ENCODE results near the gene AGT.
A peak's percentile ranks its signal among the peaks of the same experiment; 100 is the strongest.

The AGT gene

GRCh38 chr1:230706887-230707731 is 6.8 kb downstream of the AGT start:
- Histone ChIP-seq H3K27me3 (ENCODE audit: control insufficient read depth in 3 of 3, insufficient read depth in 3 of 3, low read depth in 1 of 3, low read length in 3 of 3) (peaks cover 0 to 38% (median 0%) of the 10 kb centered on the region in 3 experiments), H2BK5ac (ENCODE audit: low read length) (no peak overlapping the region), H3K36me3 (replicated peaks in 1 of 2; ENCODE audit: control insufficient read depth in 2 of 2, insufficient read depth in 2 of 2, low read length in 2 of 2) (no peaks in the 10 kb centered on the region), H3K23ac (ENCODE audit: low read depth, low read length, poor library complexity) (no peak overlapping the region), H3K18ac (ENCODE audit: low read length) (no peak overlapping the region), H3K4me3 (ENCODE audit: low read length in 2 of 2) (no peak overlapping the region), H3K79me1 (ENCODE audit: low read depth, low read length) (no peaks in the 10 kb centered on the region), H2BK12ac (ENCODE audit: low read length) (no peak overlapping the region), H2BK120ac (ENCODE audit: low read depth, low read length) (no peak overlapping the region), H3K14ac (ENCODE audit: low read length) (no peak overlapping the region), H3K27ac (replicated peaks; ENCODE audit: low read length) (no peak overlapping the region), H3K9ac (ENCODE audit: low read depth, low read length, poor library complexity) (no peak overlapping the region), H2BK15ac (ENCODE audit: low read length) (no peak overlapping the region), H2AK5ac (ENCODE audit: low read depth, low read length) (no peak overlapping the region), H3K4ac (ENCODE audit: low read length) (no peak overlapping the region), H2AFZ (ENCODE audit: low read length) (no peak overlapping the region), H4K91ac (ENCODE audit: low read depth, low read length, poor library complexity) (no peak overlapping the region), H3K4me1 (ENCODE audit: control insufficient read depth in 2 of 2, insufficient read depth in 1 of 2, low read depth in 1 of 2, low read length in 2 of 2) (peaks cover 7 to 8% of the 10 kb centered on the region in 2 donors), H3K9me3 (replicated peaks in 1 of 2; ENCODE audit: control insufficient read depth in 2 of 2, insufficient read depth in 1 of 2, low read depth in 1 of 2, low read length in 2 of 2) (no peaks in the 10 kb centered on the region), H4K8ac (ENCODE audit: low read depth, low read length) (no peak overlapping the region), H3K4me2 (ENCODE audit: insufficient read depth, low read length, poor library complexity, severe bottlenecking) (no peak overlapping the region)
- no peak for DNase-seq (ENCODE audit: low spot score)
- no CpG with 5 or more reads among the region's 20 CpGs for WGBS, 2 donors (ENCODE audit: extremely low coverage in 2 of 2, insufficient read length in 2 of 2, insufficient replicate concordance in 1 of 2)

- H2BK120ac ChIP-seq (ENCODE audit: low read depth, low read length), result no peak overlapping the region
- no peaks in the 10 kb centered on the region for H3K79me1 ChIP-seq (ENCODE audit: low read depth, low read length)
- no CpG with 5 or more reads among the region's 9 CpGs for WGBS, 2 donors (ENCODE audit: extremely low coverage in 2 of 2, insufficient read length in 2 of 2, insufficient replicate concordance in 1 of 2)
- no peaks in the 10 kb centered on the region for H3K9me3 ChIP-seq (replicated peaks in 1 of 2; ENCODE audit: control insufficient read depth in 2 of 2, insufficient read depth in 1 of 2, low read depth in 1 of 2, low read length in 2 of 2)
- peaks cover 0 to 34% (median 0%) of the 10 kb centered on the region in 3 experiments for H3K27me3 ChIP-seq (ENCODE audit: control insufficient read depth in 3 of 3, insufficient read depth in 3 of 3, low read depth in 1 of 3, low read length in 3 of 3)
- no peak overlapping the region for H4K8ac ChIP-seq (ENCODE audit: low read depth, low read length)
- no peak overlapping the region for H2AK5ac ChIP-seq (ENCODE audit: low read depth, low read length)
- no peak overlapping the region for H2BK5ac ChIP-seq (ENCODE audit: low read length)
- no peak overlapping the region for H3K4me3 ChIP-seq (ENCODE audit: low read length in 2 of 2)
- H3K9ac ChIP-seq (ENCODE audit: low read depth, low read length, poor library complexity), result peak overlapping the region; percentile 50
- no peak overlapping the region for H3K4ac ChIP-seq (ENCODE audit: low read length)
- no peak overlapping the region for H3K4me2 ChIP-seq (ENCODE audit: insufficient read depth, low read length, poor library complexity, severe bottlenecking)
- DNase-seq (ENCODE audit: low spot score), result no peak
- no peak overlapping the region for H3K14ac ChIP-seq (ENCODE audit: low read length)
- H2BK15ac ChIP-seq (ENCODE audit: low read length), result no peak overlapping the region
- H3K18ac ChIP-seq (ENCODE audit: low read length), result no peak overlapping the region
- no peak overlapping the region for H2AFZ ChIP-seq (ENCODE audit: low read length)
- no peaks in the 10 kb centered on the region for H3K36me3 ChIP-seq (replicated peaks in 1 of 2; ENCODE audit: control insufficient read depth in 2 of 2, insufficient read depth in 2 of 2, low read length in 2 of 2)
- H3K23ac ChIP-seq (ENCODE audit: low read depth, low read length, poor library complexity), result peak overlapping the region; percentile 28
- no peak overlapping the region for H3K27ac ChIP-seq (replicated peaks; ENCODE audit: low read length)
- no peak overlapping the region for H2BK12ac ChIP-seq (ENCODE audit: low read length)
- no peak overlapping the region for H4K91ac ChIP-seq (ENCODE audit: low read depth, low read length, poor library complexity)
- H3K4me1 ChIP-seq (ENCODE audit: control insufficient read depth in 2 of 2, insufficient read depth in 1 of 2, low read depth in 1 of 2, low read length in 2 of 2), result peaks cover 8 to 10% of the 10 kb centered on the region in 2 donors
These were observed 7.8 kb downstream of the AGT start for GRCh38 chr1:230706020-230706699.

- H2AK5ac ChIP-seq (ENCODE audit: low read depth, low read length), result peak overlapping the region; percentile 22
- no peaks in the 10 kb centered on the region for H3K36me3 ChIP-seq (replicated peaks in 1 of 2; ENCODE audit: control insufficient read depth in 2 of 2, insufficient read depth in 2 of 2, low read length in 2 of 2)
- H2BK15ac ChIP-seq (ENCODE audit: low read length), result no peak overlapping the region
- H2AFZ ChIP-seq (ENCODE audit: low read length), result no peak overlapping the region
- H3K18ac ChIP-seq (ENCODE audit: low read length), result peak overlapping the region; percentile 51
- H2BK120ac ChIP-seq (ENCODE audit: low read depth, low read length), result no peak overlapping the region
- H3K27me3 ChIP-seq (ENCODE audit: control insufficient read depth in 3 of 3, insufficient read depth in 3 of 3, low read depth in 1 of 3, low read length in 3 of 3), result peaks cover 0 to 34% (median 0%) of the 10 kb centered on the region in 3 experiments
- H3K27ac ChIP-seq (replicated peaks; ENCODE audit: low read length), result no peak overlapping the region
- H3K9ac ChIP-seq (ENCODE audit: low read depth, low read length, poor library complexity), result no peak overlapping the region
- no peak overlapping the region for H3K14ac ChIP-seq (ENCODE audit: low read length)
- no CpG with 5 or more reads among the region's 18 CpGs for WGBS, 2 donors (ENCODE audit: extremely low coverage in 2 of 2, insufficient read length in 2 of 2, insufficient replicate concordance in 1 of 2)
- H3K23ac ChIP-seq (ENCODE audit: low read depth, low read length, poor library complexity), result no peak overlapping the region
- no peak overlapping the region for H3K4me2 ChIP-seq (ENCODE audit: insufficient read depth, low read length, poor library complexity, severe bottlenecking)
- DNase-seq (ENCODE audit: low spot score), result no peak
- no peak overlapping the region for H3K4me3 ChIP-seq (ENCODE audit: low read length in 2 of 2)
- H4K8ac ChIP-seq (ENCODE audit: low read depth, low read length), result no peak overlapping the region
- H2BK12ac ChIP-seq (ENCODE audit: low read length), result no peak overlapping the region
- H3K4ac ChIP-seq (ENCODE audit: low read length), result no peak overlapping the region
- no peaks in the 10 kb centered on the region for H3K9me3 ChIP-seq (replicated peaks in 1 of 2; ENCODE audit: control insufficient read depth in 2 of 2, insufficient read depth in 1 of 2, low read depth in 1 of 2, low read length in 2 of 2)
- no peak overlapping the region for H4K91ac ChIP-seq (ENCODE audit: low read depth, low read length, poor library complexity)
- H2BK5ac ChIP-seq (ENCODE audit: low read length), result no peak overlapping the region
- no peaks in the 10 kb centered on the region for H3K79me1 ChIP-seq (ENCODE audit: low read depth, low read length)
- peaks cover 8 to 10% of the 10 kb centered on the region in 2 donors for H3K4me1 ChIP-seq (ENCODE audit: control insufficient read depth in 2 of 2, insufficient read depth in 1 of 2, low read depth in 1 of 2, low read length in 2 of 2)
These were observed 8.5 kb downstream of the AGT start for GRCh38 chr1:230705289-230706019.

- Histone ChIP-seq H3K79me1 (ENCODE audit: low read depth, low read length) (no peaks in the 10 kb centered on the region), H3K4me2 (ENCODE audit: insufficient read depth, low read length, poor library complexity, severe bottlenecking) (no peak overlapping the region), H3K36me3 (replicated peaks in 1 of 2; ENCODE audit: control insufficient read depth in 2 of 2, insufficient read depth in 2 of 2, low read length in 2 of 2) (no peaks in the 10 kb centered on the region), H4K91ac (ENCODE audit: low read depth, low read length, poor library complexity) (no peak overlapping the region), H2BK15ac (ENCODE audit: low read length) (no peak overlapping the region), H3K14ac (ENCODE audit: low read length) (no peak overlapping the region), H3K4ac (ENCODE audit: low read length) (no peak overlapping the region), H4K8ac (ENCODE audit: low read depth, low read length) (no peak overlapping the region), H3K4me1 (ENCODE audit: control insufficient read depth in 2 of 2, insufficient read depth in 1 of 2, low read depth in 1 of 2, low read length in 2 of 2) (peaks cover 8 to 10% of the 10 kb centered on the region in 2 donors), H2AFZ (ENCODE audit: low read length) (no peak overlapping the region), H2AK5ac (ENCODE audit: low read depth, low read length) (no peak overlapping the region), H3K9ac (ENCODE audit: low read depth, low read length, poor library complexity) (no peak overlapping the region), H3K18ac (ENCODE audit: low read length) (no peak overlapping the region), H3K27me3 (ENCODE audit: control insufficient read depth in 3 of 3, insufficient read depth in 3 of 3, low read depth in 1 of 3, low read length in 3 of 3) (peaks cover 0 to 29% (median 0%) of the 10 kb centered on the region in 3 experiments), H2BK120ac (ENCODE audit: low read depth, low read length) (no peak overlapping the region), H3K23ac (ENCODE audit: low read depth, low read length, poor library complexity) (no peak overlapping the region), H2BK12ac (ENCODE audit: low read length) (no peak overlapping the region), H3K27ac (replicated peaks; ENCODE audit: low read length) (no peak overlapping the region), H3K4me3 (ENCODE audit: low read length in 2 of 2) (no peak overlapping the region), H3K9me3 (replicated peaks in 1 of 2; ENCODE audit: control insufficient read depth in 2 of 2, insufficient read depth in 1 of 2, low read depth in 1 of 2, low read length in 2 of 2) (no peaks in the 10 kb centered on the region), H2BK5ac (ENCODE audit: low read length) (no peak overlapping the region)
- DNase-seq (ENCODE audit: low spot score), result no peak
- no CpG with 5 or more reads among the region's 7 CpGs for WGBS, 2 donors (ENCODE audit: extremely low coverage in 2 of 2, insufficient read length in 2 of 2, insufficient replicate concordance in 1 of 2)
These were observed 9.1 kb downstream of the AGT start for GRCh38 chr1:230704830-230705229.

Data from neuronal stem cell (in vitro differentiated cells).